AG10803 (cell line): Measurements from ENCODE around the gene OR5K2.

ENCODE experiments used
- DNase-seq: peaks from one replicate; pipeline ENCODE4 v3.0.0; 2010; ENCODE audit warnings: low read depth
- H3K4me3 ChIP-seq: 2 replicates; pipeline ENCODE4 v1.5.1; 2011; ENCODE audit warnings: mild to moderate bottlenecking, low read length, control low read depth
- CTCF ChIP-seq: conservative IDR thresholded peaks from 2 replicates; pipeline ENCODE4 v1.5.1; 2011; ENCODE audit warnings: mild to moderate bottlenecking, low read length, control low read depth, inconsistent platforms

OR5K2 gene

GRCh38 chr3:98531622-98532274 is 34.3 kb downstream of the OR5K2 start, which contains the start of gene GPR15:
Gene GPR15 (plus strand): TSS chr3:98531978. CDS start chr3:98532034, 56 bp downstream.
- TF ChIP-seq CTCF: no peak
- H3K4me3 ChIP-seq: no peak within 1 kb of the TSS
- no peak for DNase-seq

- H3K4me3 ChIP-seq: no peak overlapping the region
- no peak for DNase-seq
Observed at GRCh38 chr3:98532275-98532637, 34.8 kb downstream of the OR5K2 start.

GRCh38 chr3:98532709-98533571 is 35.5 kb downstream of the OR5K2 start:
- DNase-seq: no peak
- TF ChIP-seq CTCF: no peak
- H3K4me3 ChIP-seq: no peak overlapping the region

More at GRCh38 chr3:98532275-98532637, 34.8 kb downstream of the OR5K2 start:
- TF ChIP-seq CTCF: no peak

GRCh38 chr3:98534168-98534567 is 36.7 kb downstream of the OR5K2 start:
- H3K4me3 ChIP-seq: no peak overlapping the region
- DNase-seq: no peak
- TF ChIP-seq CTCF: no peak

GRCh38 chr3:98534734-98535133 is 37.3 kb downstream of the OR5K2 start:
- DNase-seq: no peak
- no peak for TF ChIP-seq CTCF
- H3K4me3 ChIP-seq: no peak overlapping the region

- no peak for TF ChIP-seq CTCF
- no peak for DNase-seq
- no peak overlapping the region for H3K4me3 ChIP-seq
Observed at GRCh38 chr3:98536456-98537017, 39.1 kb downstream of the OR5K2 start.

- no peak for TF ChIP-seq CTCF
- no peak for DNase-seq
- no peak overlapping the region for H3K4me3 ChIP-seq
Observed at GRCh38 chr3:98540346-98540745, 42.9 kb downstream of the OR5K2 start.
